ENCODE results near the gene MAGEB16. TPM values are rescaled to one million over a fixed set of nuclear protein-coding genes. Genes with fewer than 3 reads are reported as not detected.

Gene MAGEB16
- polyA plus RNA-seq (2012; ENCODE audit: insufficient read length, low read depth), result not detected

GRCh38 chrX:35798042-35798441 is at the start of gene MAGEB16:
TSS of gene MAGEB16 (plus strand) at chrX:35798342. CDS start at chrX:35802197, 3,855 bp downstream.
- TF ChIP-seq FOXP2 (optimal IDR thresholded peaks at IDR 0.05; ENCODE audit: borderline replicate concordance, extremely low read depth, extremely low read length, insufficient read depth) (no peak), TAF1 (IDR thresholded peaks at IDR 0.05; ENCODE audit: borderline replicate concordance, insufficient read depth, low read length) (no peak), POLR2AphosphoS5 (IDR thresholded peaks at IDR 0.05; ENCODE audit: low read depth, low read length) (no peak), REST (IDR thresholded peaks at IDR 0.05; ENCODE audit: insufficient read depth in 1 of 2, low read depth in 2 of 2, low read length in 2 of 2) (no peak), SIN3A (IDR thresholded peaks at IDR 0.05; ENCODE audit: borderline replicate concordance, insufficient read depth, low read length) (no peak)

- TF ChIP-seq SIN3A (IDR thresholded peaks at IDR 0.05; ENCODE audit: borderline replicate concordance, insufficient read depth, low read length), result no peak
- no peak for TF ChIP-seq TAF1 (IDR thresholded peaks at IDR 0.05; ENCODE audit: borderline replicate concordance, insufficient read depth, low read length)
- TF ChIP-seq POLR2AphosphoS5 (IDR thresholded peaks at IDR 0.05; ENCODE audit: low read depth, low read length), result no peak
- no peak for TF ChIP-seq REST (IDR thresholded peaks at IDR 0.05; ENCODE audit: insufficient read depth in 1 of 2, low read depth in 2 of 2, low read length in 2 of 2)
- no peak for TF ChIP-seq FOXP2 (optimal IDR thresholded peaks at IDR 0.05; ENCODE audit: borderline replicate concordance, extremely low read depth, extremely low read length, insufficient read depth)
Observed at GRCh38 chrX:35773958-35774564, 24.1 kb upstream of the MAGEB16 start.

- TF ChIP-seq REST (IDR thresholded peaks at IDR 0.05; ENCODE audit: insufficient read depth in 1 of 2, low read depth in 2 of 2, low read length in 2 of 2), result no peak
- no peak for TF ChIP-seq SIN3A (IDR thresholded peaks at IDR 0.05; ENCODE audit: borderline replicate concordance, insufficient read depth, low read length)
- TF ChIP-seq TAF1 (IDR thresholded peaks at IDR 0.05; ENCODE audit: borderline replicate concordance, insufficient read depth, low read length), result no peak
- no peak for TF ChIP-seq POLR2AphosphoS5 (IDR thresholded peaks at IDR 0.05; ENCODE audit: low read depth, low read length)
- no peak for TF ChIP-seq FOXP2 (optimal IDR thresholded peaks at IDR 0.05; ENCODE audit: borderline replicate concordance, extremely low read depth, extremely low read length, insufficient read depth)
Observed at GRCh38 chrX:35785075-35785474, 13.1 kb upstream of the MAGEB16 start.

GRCh38 chrX:35786271-35786670 is 11.9 kb upstream of the MAGEB16 start:
- TF ChIP-seq POLR2AphosphoS5 (IDR thresholded peaks at IDR 0.05; ENCODE audit: low read depth, low read length) (no peak), SIN3A (IDR thresholded peaks at IDR 0.05; ENCODE audit: borderline replicate concordance, insufficient read depth, low read length) (no peak), FOXP2 (optimal IDR thresholded peaks at IDR 0.05; ENCODE audit: borderline replicate concordance, extremely low read depth, extremely low read length, insufficient read depth) (no peak), TAF1 (IDR thresholded peaks at IDR 0.05; ENCODE audit: borderline replicate concordance, insufficient read depth, low read length) (no peak), REST (IDR thresholded peaks at IDR 0.05; ENCODE audit: insufficient read depth in 1 of 2, low read depth in 2 of 2, low read length in 2 of 2) (no peak)

Data from PFSK-1 (cell line).